Neural progenitor cell (in vitro differentiated cells): ENCODE data around the gene SLC35F4.

ENCODE experiments used
- CTCF ChIP-seq: fragments of 200-600 bp; sonication (generic); IDR thresholded peaks from 2 replicates; pipeline ENCODE4 v1.5.1; 2017; ENCODE audit warnings: antibody characterized with exemption, mild to moderate bottlenecking
- EZH2 ChIP-seq: fragments of 200-600 bp; sonication (generic); IDR thresholded peaks from 2 replicates; pipeline ENCODE4 v1.6.1; 2017; ENCODE audit warnings: antibody characterized with exemption, mild to moderate bottlenecking, moderate library complexity
- EZH2phosphoT487 ChIP-seq: fragments of 200-600 bp; sonication (generic); IDR thresholded peaks from 2 replicates; pipeline ENCODE4 v1.6.1; 2017; ENCODE audit warnings: antibody characterized with exemption

- no peak for TF ChIP-seq CTCF
- TF ChIP-seq EZH2 = no peak
- TF ChIP-seq EZH2phosphoT487 = no peak
These were observed 95.9 kb downstream of the SLC35F4 start for GRCh38 chr14:57769863-57770523.
